CD4-positive, CD25-positive, alpha-beta regulatory T cell (primary cell): ENCODE data around the gene C5orf63. TPM values are rescaled to one million over a fixed set of nuclear protein-coding genes. Genes with fewer than 3 reads are reported as not detected.
"Not testable (repeated sequence)": the region's sequence is repeated elsewhere in the genome, so short reads cannot be mapped to it uniquely, and the experiment has no call there.

Experiments used
- ATAC-seq, 2 donors: fragments of 150-1000 bp; cut with Tn5 transposase; one replicate each; pipeline ENCODE4 v1.10.0; 2021; ENCODE audit warnings: low read depth in 2 of 2, moderate number of reproducible peaks in 2 of 2, moderate library complexity in 1 of 2
- DNase-seq, 3 donors: peaks; one replicate each; pipeline versions ENCODE4 v3.0.0 to v3.0.0-alpha.2; 2012 to 2022; ENCODE audit warnings: mixed read lengths in 1 of 3
- H3K27ac ChIP-seq: one replicate; pipeline ENCODE4 v1.7.0; 2013; ENCODE audit warnings: mild to moderate bottlenecking, low read length; ENCODE audit not compliant: insufficient read depth, poor library complexity, severe bottlenecking
- H3K27me3 ChIP-seq: one replicate; pipeline ENCODE4 v1.7.0; 2013; ENCODE audit warnings: low read length; ENCODE audit not compliant: control insufficient read depth, insufficient read depth
- H3K36me3 ChIP-seq: one replicate; pipeline ENCODE4 v1.7.0; 2013; ENCODE audit warnings: mild to moderate bottlenecking, low read length, moderate library complexity; ENCODE audit not compliant: control insufficient read depth, insufficient read depth
- H3K4me1 ChIP-seq: 2 replicates; pipeline ENCODE4 v1.7.0; 2013; ENCODE audit warnings: mild to moderate bottlenecking, low read length; ENCODE audit not compliant: insufficient read depth, control insufficient read depth, poor library complexity, severe bottlenecking
- H3K4me3 ChIP-seq: one replicate; pipeline ENCODE4 v1.7.0; 2013; ENCODE audit warnings: low read depth, mild to moderate bottlenecking, low read length, moderate library complexity
- H3K9me3 ChIP-seq, 2 experiments: 1 replicate in 1 of 2; 2 replicates in 1 of 2; pipeline ENCODE4 v1.7.0; 2013; ENCODE audit warnings: low read length in 2 of 2, mild to moderate bottlenecking in 1 of 2, moderate library complexity in 1 of 2; ENCODE audit not compliant: control insufficient read depth in 2 of 2
- H3K27ac Mint-ChIP-seq, 3 donors: one replicate each; pipeline ENCODE4 v1.8.0; 2020 to 2022; ENCODE audit warnings: mild to moderate bottlenecking in 3 of 3, mixed read lengths in 3 of 3, moderate library complexity in 2 of 3
- H3K27me3 Mint-ChIP-seq: one replicate; pipeline ENCODE4 v1.8.0; 2022; ENCODE audit warnings: mild to moderate bottlenecking, mixed read lengths
- H3K36me3 Mint-ChIP-seq: one replicate; pipeline ENCODE4 v1.8.0; 2020; ENCODE audit warnings: mixed read lengths
- H3K4me1 Mint-ChIP-seq, 4 donors: one replicate each; pipeline ENCODE4 v1.8.0; 2020 to 2022; ENCODE audit warnings: mixed read lengths in 4 of 4, mild to moderate bottlenecking in 1 of 4
- H3K4me3 Mint-ChIP-seq, 4 donors: one replicate each; pipeline ENCODE4 v1.8.0; 2020 to 2022; ENCODE audit warnings: mild to moderate bottlenecking in 4 of 4, mixed read lengths in 4 of 4, moderate library complexity in 3 of 4
- H3K9me3 Mint-ChIP-seq, 7 donors: one replicate each; pipeline ENCODE4 v1.8.0; 2020 to 2022; ENCODE audit warnings: mixed read lengths in 7 of 7, mild to moderate bottlenecking in 3 of 7, moderate library complexity in 2 of 7
- polyA plus RNA-seq, 4 donors: library from polyadenylated mRNA; unstranded; fragments of 300-500 nt; fragmentation: Illumina TruSeq; gene quantifications; one replicate each; pipeline ENCODE4 v1.2.3, GENCODE V29; 2021
- total RNA-seq: library from RNA; stranded (reverse); gene quantifications from one replicate; pipeline ENCODE4 v1.2.3, GENCODE V29; 2022

The C5orf63 gene
- total and polyA plus RNA-seq, 5 donors from 2014 or later, result 4.4 to 14.8 (median 7.7) TPM

DNA sequence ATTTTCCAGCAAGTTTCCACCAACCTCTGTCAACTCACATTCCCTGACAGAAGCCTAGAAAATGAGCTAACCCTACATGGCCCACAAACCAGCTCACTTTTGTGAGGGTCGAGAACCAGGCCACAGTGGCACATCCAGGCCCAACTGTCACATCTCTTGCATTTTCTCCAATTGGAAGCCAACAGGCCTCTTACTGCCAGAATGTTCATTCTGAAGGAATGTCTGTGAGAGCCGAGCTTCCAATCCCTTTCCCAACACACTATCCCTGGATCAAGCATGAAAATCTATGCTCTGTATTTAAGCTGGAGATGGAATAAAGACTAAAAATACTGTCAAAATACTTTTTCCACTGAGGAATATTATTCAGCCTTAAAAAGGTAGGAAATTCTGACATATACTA lies 62.9 kb downstream of the C5orf63 start:
- ATAC-seq, result no peak
- no peak for DNase-seq
- Histone ChIP-seq H3K4me1 (peaks cover 5% of the 10 kb centered on the region), H3K27ac (no peak overlapping the region), H3K36me3 (no peaks in the 10 kb centered on the region), H3K9me3 (no peaks in the 10 kb centered on the region), H3K27me3 (no peaks in the 10 kb centered on the region), H3K4me3 (no peak overlapping the region)
- Mint-ChIP-seq H3K36me3 (peaks cover 5% of the 10 kb centered on the region), H3K4me1 (peaks cover 32 to 56% (median 36%) of the 10 kb centered on the region in 4 donors), H3K9me3 (no peaks in the 10 kb centered on the region), H3K4me3 (no peak overlapping the region), H3K27ac (no peak overlapping the region), H3K27me3 (no peaks in the 10 kb centered on the region)

GRCh38 chr5:127009784-127010183 lies 63.5 kb downstream of the C5orf63 start:
- H3K36me3 ChIP-seq, result no peaks in the 10 kb centered on the region
- no peaks in the 10 kb centered on the region for H3K27me3 Mint-ChIP-seq
- no peaks in the 10 kb centered on the region for H3K27me3 ChIP-seq
- no peak overlapping the region for H3K4me3 Mint-ChIP-seq
- H3K9me3 Mint-ChIP-seq, result no peaks in the 10 kb centered on the region
- peaks cover 32 to 54% (median 34%) of the 10 kb centered on the region in 4 donors for H3K4me1 Mint-ChIP-seq
- peaks cover 5% of the 10 kb centered on the region for H3K4me1 ChIP-seq
- no peak for ATAC-seq
- H3K27ac Mint-ChIP-seq, result no peak overlapping the region
- H3K4me3 ChIP-seq, result no peak overlapping the region
- H3K36me3 Mint-ChIP-seq, result peaks cover 5% of the 10 kb centered on the region
- H3K27ac ChIP-seq, result no peak overlapping the region
- no peak for DNase-seq
- no peaks in the 10 kb centered on the region for H3K9me3 ChIP-seq

DNA sequence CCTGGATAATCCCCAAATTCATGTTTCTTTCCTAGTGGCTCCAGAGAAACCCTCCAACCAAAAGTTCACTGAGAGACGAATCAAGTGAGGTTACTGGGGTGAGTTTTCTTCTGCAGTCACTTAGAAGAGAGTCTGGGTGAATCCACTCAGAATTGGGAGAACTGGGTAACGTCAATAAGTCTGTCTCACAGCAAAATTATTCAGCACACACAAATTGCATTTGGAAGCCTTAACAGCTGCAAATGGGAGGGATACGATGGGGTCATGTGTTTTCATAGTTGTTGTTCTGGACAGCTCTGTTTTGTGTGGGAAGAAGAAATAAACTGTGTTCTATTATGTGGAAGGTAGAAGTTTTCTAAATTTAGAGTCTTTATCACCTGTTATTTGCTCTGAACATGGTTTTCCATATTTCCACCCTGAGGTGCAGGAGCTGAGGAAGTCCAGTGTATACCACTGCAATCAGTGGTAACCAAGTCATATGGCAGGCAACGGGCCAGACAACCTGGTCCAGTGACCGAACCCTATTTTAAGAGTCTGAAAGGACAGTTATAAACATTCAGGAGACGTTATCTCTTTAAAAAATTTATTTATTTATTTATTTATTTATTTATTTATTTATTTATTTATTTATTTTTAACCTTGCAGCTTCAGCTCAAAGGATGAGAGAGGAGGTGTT lies 64.9 kb downstream of the C5orf63 start:
- H3K27ac Mint-ChIP-seq, result no peak overlapping the region

GRCh38 chr5:127007522-127007921 lies 65.8 kb downstream of the C5orf63 start:
- Histone ChIP-seq H3K4me3 (no peak overlapping the region), H3K27ac (no peak overlapping the region), H3K36me3 (no peaks in the 10 kb centered on the region), H3K4me1 (no peaks in the 10 kb centered on the region), H3K27me3 (no peaks in the 10 kb centered on the region), H3K9me3 (no peaks in the 10 kb centered on the region)
- Mint-ChIP-seq H3K36me3 (peaks cover 5% of the 10 kb centered on the region), H3K4me1 (peaks cover 15 to 36% (median 21%) of the 10 kb centered on the region in 4 donors), H3K4me3 (no peak overlapping the region), H3K9me3 (peaks cover 0 to 2% (median 0%) of the 10 kb centered on the region in 7 donors), H3K27ac (no peak overlapping the region), H3K27me3 (no peaks in the 10 kb centered on the region)
- DNase-seq, result no peak
- no peak for ATAC-seq

More for the DNA sequence above, 64.9 kb downstream of the C5orf63 start:
- Mint-ChIP-seq H3K9me3 (no peaks in the 10 kb centered on the region), H3K27me3 (no peaks in the 10 kb centered on the region), H3K4me3 (no peak overlapping the region), H3K36me3 (peaks cover 5% of the 10 kb centered on the region), H3K4me1 (peaks cover 19 to 44% (median 24%) of the 10 kb centered on the region in 4 donors)
- ATAC-seq, result no peak
- no peaks in the 10 kb centered on the region for H3K36me3 ChIP-seq
- H3K4me1 ChIP-seq, result peaks cover 5% of the 10 kb centered on the region
- H3K9me3 ChIP-seq, result no peaks in the 10 kb centered on the region
- H3K27me3 ChIP-seq, result no peaks in the 10 kb centered on the region
- no peak overlapping the region for H3K27ac ChIP-seq
- H3K4me3 ChIP-seq, result no peak overlapping the region
- no peak for DNase-seq

DNA sequence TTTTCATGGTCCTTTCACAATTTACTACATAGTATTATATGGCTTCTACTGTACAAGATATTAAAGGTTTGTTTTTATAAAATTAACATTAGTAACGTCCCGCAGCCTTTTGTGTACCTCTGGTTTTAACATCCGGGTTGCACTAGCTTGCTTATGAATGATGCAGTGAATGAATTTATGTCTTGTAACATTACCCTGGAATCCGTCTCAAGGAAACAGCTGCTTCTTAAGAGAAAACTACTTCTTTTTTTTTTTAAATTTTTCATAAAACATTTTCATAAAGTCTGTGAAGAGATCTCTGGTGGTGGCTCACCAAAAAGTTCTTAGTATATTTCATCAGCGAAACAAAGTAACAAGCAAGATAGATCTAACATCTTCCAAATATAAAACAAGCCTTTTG lies 66.6 kb downstream of the C5orf63 start:
- H3K4me3 Mint-ChIP-seq, result no peak overlapping the region
- peaks cover 0 to 2% (median 0%) of the 10 kb centered on the region in 7 donors for H3K9me3 Mint-ChIP-seq
- no peaks in the 10 kb centered on the region for H3K4me1 ChIP-seq
- peaks cover 7% of the 10 kb centered on the region for H3K36me3 Mint-ChIP-seq
- peaks cover 10 to 31% (median 17%) of the 10 kb centered on the region in 4 donors for H3K4me1 Mint-ChIP-seq
- no peak overlapping the region for H3K27ac Mint-ChIP-seq
- no peaks in the 10 kb centered on the region for H3K27me3 Mint-ChIP-seq
- no peaks in the 10 kb centered on the region for H3K27me3 ChIP-seq
- no peaks in the 10 kb centered on the region for H3K36me3 ChIP-seq
- ATAC-seq (no peak), DNase-seq (peak in 1 of 3 donors; percentile 9)
- H3K4me3 ChIP-seq, result no peak overlapping the region
- no peak overlapping the region for H3K27ac ChIP-seq
- no peaks in the 10 kb centered on the region for H3K9me3 ChIP-seq

- Mint-ChIP-seq H3K4me1 (peaks cover 4 to 24% (median 14%) of the 10 kb centered on the region in 4 donors), H3K36me3 (peaks cover 11% of the 10 kb centered on the region), H3K27ac (peak overlapping the region in 1 of 3 donors; percentile 19), H3K4me3 (peak overlapping the region in 1 of 4 donors; percentile 13)
- not testable (repeated sequence) for ATAC-seq, DNase-seq, H3K4me1 ChIP-seq, H3K4me3 ChIP-seq, H3K27me3 ChIP-seq, H3K9me3 ChIP-seq, H3K9me3 Mint-ChIP-seq, H3K36me3 ChIP-seq, H3K27ac ChIP-seq, H3K27me3 Mint-ChIP-seq
These were observed 68.0 kb downstream of the C5orf63 start for GRCh38 chr5:127005282-127005681.

DNA sequence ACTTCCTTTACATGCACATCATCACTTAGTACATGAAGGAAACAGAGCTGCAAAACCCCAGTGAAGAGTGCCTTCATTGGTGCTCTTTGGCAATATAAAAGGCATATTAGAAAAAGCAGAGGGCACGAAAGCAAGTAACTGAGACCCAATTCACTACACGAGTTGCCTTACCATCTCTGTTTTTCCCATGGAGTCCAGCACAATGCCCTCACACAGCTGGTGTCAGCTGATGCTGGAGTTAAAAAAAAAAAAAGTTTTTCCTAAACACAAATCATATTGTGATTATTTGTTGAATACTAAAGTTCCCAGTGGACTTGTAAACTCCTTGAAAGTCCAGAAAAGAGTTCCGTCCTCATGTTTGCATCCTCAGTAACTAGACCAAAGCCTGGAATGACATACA lies 68.6 kb downstream of the C5orf63 start:
- no peak overlapping the region for H3K27ac ChIP-seq
- H3K4me1 ChIP-seq, result no peaks in the 10 kb centered on the region
- H3K9me3 ChIP-seq, result no peaks in the 10 kb centered on the region
- no peaks in the 10 kb centered on the region for H3K36me3 ChIP-seq
- Mint-ChIP-seq H3K27ac (no peak overlapping the region), H3K4me3 (no peak overlapping the region), H3K27me3 (peaks cover 4% of the 10 kb centered on the region), H3K36me3 (peaks cover 11% of the 10 kb centered on the region), H3K4me1 (peaks cover 4 to 24% (median 15%) of the 10 kb centered on the region in 4 donors), H3K9me3 (peaks cover 0 to 2% (median 0%) of the 10 kb centered on the region in 7 donors)
- no peaks in the 10 kb centered on the region for H3K27me3 ChIP-seq
- DNase-seq (no peak), ATAC-seq (no peak)
- no peak overlapping the region for H3K4me3 ChIP-seq
